ENCODE results near the gene RNF224. TPM values are rescaled to one million over a fixed set of nuclear protein-coding genes. Genes with fewer than 3 reads are reported as not detected.
A peak's percentile ranks its signal among the peaks of the same experiment; 100 is the strongest.

RNF224 gene
- total RNA-seq, 1 experiment from 2014 or later: 0.16 TPM

DNA sequence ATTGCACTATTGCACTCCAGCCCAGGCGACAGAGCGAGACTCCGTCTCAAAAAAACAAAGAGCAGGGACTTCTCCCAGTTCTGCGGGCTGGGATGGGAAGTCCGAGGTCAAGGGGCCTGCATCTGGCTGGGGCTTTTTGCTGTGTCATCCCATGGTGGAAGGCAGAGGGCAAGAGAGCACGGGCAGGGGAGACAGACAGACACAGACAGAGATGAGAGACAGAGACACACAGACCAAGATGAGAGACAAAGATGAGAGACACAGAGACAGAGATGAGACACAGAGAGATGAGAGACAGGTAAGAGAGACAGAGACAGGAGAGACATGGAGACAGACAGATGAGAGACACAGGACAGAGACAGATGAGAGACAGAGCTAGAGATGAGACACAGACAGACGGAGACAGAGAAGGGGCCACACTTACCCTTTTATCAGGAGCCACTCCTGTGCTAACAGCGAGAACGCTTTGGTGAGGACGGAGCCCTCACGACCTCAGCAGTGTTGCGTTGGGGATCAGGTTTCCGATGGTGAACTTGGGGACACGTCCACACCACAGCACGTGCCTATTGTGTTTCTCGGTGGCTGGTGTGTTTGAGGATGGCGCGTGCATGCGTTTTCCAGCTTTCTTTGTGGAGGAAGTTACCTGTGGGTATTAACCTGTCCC is 41.4 kb downstream of the RNF224 start:
- Mint-ChIP-seq H3K27me3 (ENCODE audit: insufficient read depth, unreplicated experiment) (no peaks in the 10 kb centered on the region), H3K4me1 (ENCODE audit: insufficient read depth, unreplicated experiment) (peaks cover 10% of the 10 kb centered on the region), H3K9me3 (ENCODE audit: unreplicated experiment) (no peaks in the 10 kb centered on the region), H3K36me3 (ENCODE audit: insufficient read depth, unreplicated experiment) (peaks cover 44% of the 10 kb centered on the region), H3K27ac (ENCODE audit: low read depth, unreplicated experiment) (no peak overlapping the region), H3K4me3 (ENCODE audit: unreplicated experiment) (no peak overlapping the region)
- intact Hi-C loops (cut with micrococcal nuclease): no loop called here
- TF ChIP-seq, protein P1, sequence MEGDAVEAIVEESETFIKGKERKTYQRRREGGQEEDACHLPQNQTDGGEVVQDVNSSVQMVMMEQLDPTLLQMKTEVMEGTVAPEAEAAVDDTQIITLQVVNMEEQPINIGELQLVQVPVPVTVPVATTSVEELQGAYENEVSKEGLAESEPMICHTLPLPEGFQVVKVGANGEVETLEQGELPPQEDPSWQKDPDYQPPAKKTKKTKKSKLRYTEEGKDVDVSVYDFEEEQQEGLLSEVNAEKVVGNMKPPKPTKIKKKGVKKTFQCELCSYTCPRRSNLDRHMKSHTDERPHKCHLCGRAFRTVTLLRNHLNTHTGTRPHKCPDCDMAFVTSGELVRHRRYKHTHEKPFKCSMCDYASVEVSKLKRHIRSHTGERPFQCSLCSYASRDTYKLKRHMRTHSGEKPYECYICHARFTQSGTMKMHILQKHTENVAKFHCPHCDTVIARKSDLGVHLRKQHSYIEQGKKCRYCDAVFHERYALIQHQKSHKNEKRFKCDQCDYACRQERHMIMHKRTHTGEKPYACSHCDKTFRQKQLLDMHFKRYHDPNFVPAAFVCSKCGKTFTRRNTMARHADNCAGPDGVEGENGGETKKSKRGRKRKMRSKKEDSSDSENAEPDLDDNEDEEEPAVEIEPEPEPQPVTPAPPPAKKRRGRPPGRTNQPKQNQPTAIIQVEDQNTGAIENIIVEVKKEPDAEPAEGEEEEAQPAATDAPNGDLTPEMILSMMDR (IDR thresholded peaks at IDR 0.05; ENCODE audit: unreplicated experiment): no peak
- BruUV-seq (replicated peaks): no TSS peak
- ChIA-PET POLR2A (interaction anchor here (0.6 to 1.4 kb wide), 3 partner anchors 14 to 44 kb away, joined by 3 to 5 read pairs (median 4); partner anchors contain the start of gene CYSRT1), CTCF (interaction anchor here (0.6 to 0.8 kb wide), 4 partner anchors 11 to 541 kb away, joined by 3 to 4 read pairs (median 3); no protein-coding TSS in a partner anchor)
- DNase-seq (ENCODE audit: unreplicated experiment): no peak

DNA sequence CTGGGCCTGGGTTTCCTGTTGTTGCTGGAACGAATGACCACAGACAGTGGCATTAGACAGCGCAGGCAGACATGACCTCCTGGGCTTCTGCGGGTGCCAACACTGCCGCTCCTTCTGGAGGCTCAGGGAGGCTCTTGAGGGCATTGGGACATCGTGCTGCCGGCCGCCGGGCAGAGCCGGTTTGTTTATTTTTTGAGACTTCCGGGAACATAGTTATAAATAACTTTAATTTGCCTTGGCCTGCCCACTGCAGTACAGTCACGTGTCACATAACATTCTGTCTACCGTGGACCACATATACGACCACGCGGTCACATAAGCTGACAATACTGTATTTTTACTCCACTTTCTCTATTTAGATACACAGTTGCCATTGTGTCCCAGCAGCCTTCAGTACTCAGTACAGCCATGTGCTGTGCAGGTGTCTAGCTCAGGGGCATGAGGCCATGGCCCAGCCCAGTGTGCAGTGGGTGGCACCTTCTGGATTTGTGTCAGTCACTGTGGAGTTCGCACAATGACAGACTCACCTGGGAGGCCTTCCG is 42.0 kb downstream of the RNF224 start:
- BruUV-seq (replicated peaks): no TSS peak
- ChIA-PET CTCF (no interaction called here), POLR2A (interaction anchor here (1.4 kb wide), 1 partner anchor 27 kb away, joined by 4 read pairs; no protein-coding TSS in a partner anchor)
- Mint-ChIP-seq H3K9me3 (ENCODE audit: unreplicated experiment) (no peaks in the 10 kb centered on the region), H3K27ac (ENCODE audit: low read depth, unreplicated experiment) (no peak overlapping the region), H3K36me3 (ENCODE audit: insufficient read depth, unreplicated experiment) (peaks cover 42% of the 10 kb centered on the region), H3K4me3 (ENCODE audit: unreplicated experiment) (no peak overlapping the region), H3K4me1 (ENCODE audit: insufficient read depth, unreplicated experiment) (peaks cover 14% of the 10 kb centered on the region), H3K27me3 (ENCODE audit: insufficient read depth, unreplicated experiment) (no peaks in the 10 kb centered on the region)
- DNase-seq (ENCODE audit: unreplicated experiment): peak; percentile 61
- TF ChIP-seq, protein P1 (IDR thresholded peaks at IDR 0.05; ENCODE audit: unreplicated experiment): no peak
- intact Hi-C loops (cut with micrococcal nuclease): no loop called here

DNA sequence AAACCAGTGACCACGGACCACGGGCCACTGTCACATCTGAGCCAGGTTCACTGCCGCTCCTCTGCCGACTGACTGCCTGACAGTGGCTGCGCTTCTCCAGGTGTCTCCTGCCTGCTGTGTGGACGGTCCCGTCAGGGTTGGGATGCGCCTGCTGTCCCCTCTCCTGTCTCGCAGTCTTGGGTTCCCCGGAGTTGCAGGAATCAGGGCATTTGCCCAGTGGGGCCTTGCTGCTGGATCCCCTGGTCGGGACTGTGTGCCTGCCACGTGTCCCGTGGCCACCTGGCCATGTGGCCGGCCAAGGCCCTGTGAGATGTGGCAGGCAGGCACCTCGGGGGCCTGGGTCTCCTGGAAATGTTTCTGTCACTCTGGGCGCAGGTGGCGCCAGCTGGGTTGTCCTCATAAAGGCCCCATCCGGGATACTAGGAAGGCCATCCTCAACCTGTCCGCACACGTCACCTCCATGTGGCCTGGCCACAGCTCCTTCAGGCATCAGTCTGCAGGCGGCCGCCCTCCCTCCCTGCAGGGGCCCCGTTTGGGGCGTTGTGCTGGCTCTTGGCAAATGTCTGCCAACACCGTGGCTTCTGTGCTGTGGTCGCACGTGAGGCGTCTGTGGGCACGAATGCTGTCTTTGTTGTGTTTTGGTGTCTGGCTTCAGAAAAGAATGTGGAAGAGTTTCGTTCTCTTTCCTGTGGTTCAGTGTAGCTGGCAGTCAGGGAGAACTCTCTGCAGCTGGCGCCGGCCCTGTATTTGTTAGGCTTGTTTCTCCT is 43.8 kb downstream of the RNF224 start:
- no peak for DNase-seq (ENCODE audit: unreplicated experiment)
- Mint-ChIP-seq H3K27me3 (ENCODE audit: insufficient read depth, unreplicated experiment) (no peaks in the 10 kb centered on the region), H3K4me1 (ENCODE audit: insufficient read depth, unreplicated experiment) (peaks cover 20% of the 10 kb centered on the region), H3K27ac (ENCODE audit: low read depth, unreplicated experiment) (no peak overlapping the region), H3K4me3 (ENCODE audit: unreplicated experiment) (no peak overlapping the region), H3K9me3 (ENCODE audit: unreplicated experiment) (no peaks in the 10 kb centered on the region), H3K36me3 (ENCODE audit: insufficient read depth, unreplicated experiment) (peaks cover 29% of the 10 kb centered on the region)
- CTCF ChIA-PET: no interaction called here
- BruUV-seq (replicated peaks): no TSS peak
- POLR2A ChIA-PET: interaction anchor here (0.6 kb wide), 2 partner anchors 8 to 813 kb away, joined by 3 read pairs; no protein-coding TSS in a partner anchor
- intact Hi-C loops (cut with micrococcal nuclease): no loop called here
- TF ChIP-seq, protein P1 (IDR thresholded peaks at IDR 0.05; ENCODE audit: unreplicated experiment): no peak

DNA sequence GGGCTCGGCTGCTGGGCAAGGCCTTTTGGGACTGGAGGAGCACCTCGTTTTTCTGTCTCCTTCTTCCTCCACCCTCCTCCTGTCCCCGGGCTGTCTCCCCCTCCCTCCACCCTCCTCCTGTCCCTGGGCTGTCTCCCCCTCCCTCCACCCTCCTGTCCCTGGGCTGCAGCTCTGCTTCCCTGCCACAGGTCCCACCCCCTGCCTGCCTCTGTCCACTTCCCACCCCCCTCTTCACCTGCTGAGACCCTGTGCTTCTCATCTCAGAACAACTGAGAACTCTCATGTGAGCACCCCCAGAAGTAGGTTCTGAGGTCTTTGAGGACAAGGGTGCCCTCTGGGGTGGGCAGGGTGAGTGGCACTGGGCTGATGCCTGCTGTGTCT is 44.4 kb downstream of the RNF224 start:
- no peaks in the 10 kb centered on the region for H3K27me3 Mint-ChIP-seq (ENCODE audit: insufficient read depth, unreplicated experiment)
- peaks cover 29% of the 10 kb centered on the region for H3K36me3 Mint-ChIP-seq (ENCODE audit: insufficient read depth, unreplicated experiment)
- CTCF ChIA-PET: no interaction called here
- H3K4me1 Mint-ChIP-seq (ENCODE audit: insufficient read depth, unreplicated experiment): peaks cover 21% of the 10 kb centered on the region
- POLR2A ChIA-PET: interaction anchor here (0.6 kb wide), 2 partner anchors 9 to 813 kb away, joined by 3 read pairs; no protein-coding TSS in a partner anchor
- no peaks in the 10 kb centered on the region for H3K9me3 Mint-ChIP-seq (ENCODE audit: unreplicated experiment)
- TF ChIP-seq, protein P1 (IDR thresholded peaks at IDR 0.05; ENCODE audit: unreplicated experiment): no peak
- no peak overlapping the region for H3K27ac Mint-ChIP-seq (ENCODE audit: low read depth, unreplicated experiment)
- BruUV-seq (replicated peaks): no TSS peak
- H3K4me3 Mint-ChIP-seq (ENCODE audit: unreplicated experiment): no peak overlapping the region
- intact Hi-C loops (cut with micrococcal nuclease): no loop called here
- DNase-seq (ENCODE audit: unreplicated experiment): no peak
